ENCODE measurements around the gene DVL3.
"Not testable (repeated sequence)": the region's sequence is repeated elsewhere in the genome, so short reads cannot be mapped to it uniquely, and the experiment has no call there.

Gene DVL3

DNA sequence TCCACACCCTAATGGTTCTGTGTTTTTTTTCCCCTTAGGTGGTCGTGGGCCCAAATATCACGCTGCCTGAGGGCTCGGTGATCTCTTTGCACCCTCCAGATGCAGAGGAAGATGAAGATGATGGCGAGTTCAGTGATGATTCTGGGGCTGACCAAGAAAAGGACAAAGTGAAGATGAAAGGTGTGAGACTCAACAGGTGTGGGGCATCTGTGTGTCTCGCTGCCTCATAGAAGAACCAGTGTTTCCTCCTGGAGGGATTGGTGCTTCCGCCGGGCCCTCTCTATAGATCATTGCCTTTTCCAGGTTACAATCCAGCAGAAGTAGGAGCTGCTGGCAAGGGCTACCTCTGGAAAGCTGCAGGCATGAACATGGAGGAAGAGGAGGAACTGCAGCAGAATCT, 13.0 kb upstream of the DVL3 start:
- TF ChIP-seq, protein P1, sequence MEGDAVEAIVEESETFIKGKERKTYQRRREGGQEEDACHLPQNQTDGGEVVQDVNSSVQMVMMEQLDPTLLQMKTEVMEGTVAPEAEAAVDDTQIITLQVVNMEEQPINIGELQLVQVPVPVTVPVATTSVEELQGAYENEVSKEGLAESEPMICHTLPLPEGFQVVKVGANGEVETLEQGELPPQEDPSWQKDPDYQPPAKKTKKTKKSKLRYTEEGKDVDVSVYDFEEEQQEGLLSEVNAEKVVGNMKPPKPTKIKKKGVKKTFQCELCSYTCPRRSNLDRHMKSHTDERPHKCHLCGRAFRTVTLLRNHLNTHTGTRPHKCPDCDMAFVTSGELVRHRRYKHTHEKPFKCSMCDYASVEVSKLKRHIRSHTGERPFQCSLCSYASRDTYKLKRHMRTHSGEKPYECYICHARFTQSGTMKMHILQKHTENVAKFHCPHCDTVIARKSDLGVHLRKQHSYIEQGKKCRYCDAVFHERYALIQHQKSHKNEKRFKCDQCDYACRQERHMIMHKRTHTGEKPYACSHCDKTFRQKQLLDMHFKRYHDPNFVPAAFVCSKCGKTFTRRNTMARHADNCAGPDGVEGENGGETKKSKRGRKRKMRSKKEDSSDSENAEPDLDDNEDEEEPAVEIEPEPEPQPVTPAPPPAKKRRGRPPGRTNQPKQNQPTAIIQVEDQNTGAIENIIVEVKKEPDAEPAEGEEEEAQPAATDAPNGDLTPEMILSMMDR (IDR thresholded peaks at IDR 0.05; ENCODE audit: borderline replicate concordance, insufficient read depth, low read depth, low read length) = no peak
- H3K4me3 ChIP-seq (ENCODE audit: low read depth, low read length) = no peak overlapping the region

GRCh38 chr3:184143327-184143726, 11.8 kb upstream of the DVL3 start:
- no peak overlapping the region for H3K4me3 ChIP-seq (ENCODE audit: low read depth, low read length)
- TF ChIP-seq, protein P1 (IDR thresholded peaks at IDR 0.05; ENCODE audit: borderline replicate concordance, insufficient read depth, low read depth, low read length) = no peak

DNA sequence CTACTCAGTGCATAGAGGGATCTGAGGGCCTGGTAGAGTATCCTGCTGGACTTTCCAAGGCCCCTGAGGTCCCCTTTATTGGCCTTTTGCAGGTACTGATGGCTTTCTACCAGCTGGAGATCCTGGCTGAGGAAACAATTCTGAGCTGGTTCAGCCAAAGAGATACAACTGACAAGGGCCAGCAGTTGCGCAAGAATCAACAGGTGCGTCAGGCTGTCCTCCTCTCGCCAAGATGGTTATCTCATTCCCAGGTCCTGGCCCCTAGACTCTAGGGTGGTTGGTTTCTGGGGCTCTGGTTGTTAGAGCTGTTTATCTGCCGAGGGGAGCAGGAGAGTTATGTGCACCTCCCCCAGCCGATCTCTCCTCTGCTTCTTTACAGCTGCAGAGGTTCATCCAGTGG, 10.7 kb upstream of the DVL3 start:
- no peak overlapping the region for H3K4me3 ChIP-seq (ENCODE audit: low read depth, low read length)
- TF ChIP-seq, protein P1 (IDR thresholded peaks at IDR 0.05; ENCODE audit: borderline replicate concordance, insufficient read depth, low read depth, low read length) = no peak

- TF ChIP-seq, protein P1 (IDR thresholded peaks at IDR 0.05; ENCODE audit: borderline replicate concordance, insufficient read depth, low read depth, low read length) = peak; percentile 34; the same call in 1 of the 2 replicates
- H3K4me3 ChIP-seq (ENCODE audit: low read depth, low read length) = no peak overlapping the region
Observed at GRCh38 chr3:184145111-184145524, 10.1 kb upstream of the DVL3 start.

DNA sequence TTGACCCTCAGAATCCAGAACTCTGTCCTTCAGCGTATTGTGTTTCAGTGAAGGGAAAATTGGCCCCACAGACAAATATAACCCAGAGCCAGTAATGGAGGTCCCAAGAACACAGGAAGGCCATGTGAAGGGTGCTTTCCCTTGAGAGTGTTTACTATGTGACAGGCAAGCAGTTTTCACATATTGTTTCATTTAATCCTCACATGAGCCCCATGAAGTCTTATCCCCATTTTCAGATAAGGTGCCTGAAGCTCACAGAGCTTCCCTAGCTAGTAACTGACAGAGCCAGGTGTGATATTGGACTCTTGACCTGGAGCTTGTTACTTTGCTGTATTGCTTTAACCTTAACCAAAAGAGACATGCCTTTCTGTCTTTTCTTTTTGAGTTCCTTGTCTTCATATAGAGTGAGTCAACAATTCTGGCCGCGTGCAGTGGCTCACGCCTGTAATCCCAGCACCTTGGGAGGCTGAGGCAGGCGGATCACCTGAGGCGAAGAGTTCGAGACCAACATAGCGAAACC, 9.4 kb upstream of the DVL3 start:
- H3K4me3 ChIP-seq (ENCODE audit: low read depth, low read length) = no peak overlapping the region
- TF ChIP-seq, protein P1 (IDR thresholded peaks at IDR 0.05; ENCODE audit: borderline replicate concordance, insufficient read depth, low read depth, low read length) = no peak

- TF ChIP-seq, protein P1 (IDR thresholded peaks at IDR 0.05; ENCODE audit: borderline replicate concordance, insufficient read depth, low read depth, low read length) = no peak
- no peak overlapping the region for H3K4me3 ChIP-seq (ENCODE audit: low read depth, low read length)
Observed at GRCh38 chr3:184148076-184148475, 7.1 kb upstream of the DVL3 start.

- H3K4me3 ChIP-seq (ENCODE audit: low read depth, low read length) = no peak overlapping the region
- TF ChIP-seq, protein P1 (IDR thresholded peaks at IDR 0.05; ENCODE audit: borderline replicate concordance, insufficient read depth, low read depth, low read length) = no peak
Observed at GRCh38 chr3:184149123-184149522, 6.1 kb upstream of the DVL3 start.

- H3K4me3 ChIP-seq (ENCODE audit: low read depth, low read length) = not testable (repeated sequence)
Observed at GRCh38 chr3:184149770-184150169, 5.4 kb upstream of the DVL3 start.

Data from GM12875 (cell line).